Activated CD8-positive, alpha-beta memory T cell treated with anti-CD3 and anti-CD28 coated beads, Interleukin-2, amount 50 U/mL, for 4 hours (primary cell): Measurements from ENCODE around the gene ARRDC4.

ENCODE experiments used
- DNase-seq: peaks from one replicate; pipeline ENCODE4 v3.0.0-alpha.2; 2020

The ARRDC4 gene

GRCh38 chr15:98000249-98001203 lies 40.0 kb downstream of the ARRDC4 start:
- DNase-seq, result no peak

DNA sequence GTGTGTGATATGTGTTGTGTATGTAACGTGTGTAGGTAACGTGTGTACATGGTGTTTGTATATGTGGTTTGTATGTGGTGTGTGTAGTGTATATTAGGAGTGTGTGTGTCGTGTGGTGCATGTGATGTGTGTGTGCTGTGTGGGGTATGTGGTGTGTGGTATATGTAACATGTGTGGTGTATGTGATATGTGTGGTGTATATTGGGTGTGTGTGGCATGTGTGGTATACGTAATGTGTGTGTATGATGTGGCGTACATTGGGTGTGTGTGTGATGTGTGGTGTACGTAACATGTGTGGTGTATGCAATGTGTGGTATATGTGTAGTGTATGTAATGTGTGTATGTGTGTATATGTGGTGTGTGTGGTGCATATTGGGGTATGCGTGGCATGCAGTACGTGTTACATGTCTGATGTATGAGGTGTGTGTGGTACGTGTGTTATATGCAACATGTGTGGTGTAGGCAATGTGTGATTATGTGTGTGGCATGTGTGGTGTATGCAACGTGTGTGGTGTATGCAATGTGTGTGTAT lies 41.2 kb downstream of the ARRDC4 start:
- no peak for DNase-seq

DNA sequence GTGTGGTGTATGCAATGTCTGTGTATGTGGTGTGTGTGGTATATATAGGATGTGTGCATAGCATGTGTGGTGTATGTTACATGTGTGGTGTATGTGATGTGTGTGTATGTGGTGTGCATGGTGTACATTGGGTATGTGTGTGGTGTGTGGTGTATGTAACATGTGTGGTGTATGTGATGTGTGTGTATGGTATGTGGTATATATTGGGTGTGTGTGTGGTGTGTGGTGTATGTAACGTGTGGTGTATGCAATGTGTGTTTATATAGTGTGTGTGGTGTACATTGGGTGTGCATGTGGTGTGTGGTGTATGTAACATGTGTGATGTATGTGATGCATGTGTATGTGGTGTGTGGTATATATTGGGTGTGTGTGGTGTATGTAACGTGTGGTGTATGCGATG lies 41.9 kb downstream of the ARRDC4 start:
- DNase-seq, result no peak

DNA sequence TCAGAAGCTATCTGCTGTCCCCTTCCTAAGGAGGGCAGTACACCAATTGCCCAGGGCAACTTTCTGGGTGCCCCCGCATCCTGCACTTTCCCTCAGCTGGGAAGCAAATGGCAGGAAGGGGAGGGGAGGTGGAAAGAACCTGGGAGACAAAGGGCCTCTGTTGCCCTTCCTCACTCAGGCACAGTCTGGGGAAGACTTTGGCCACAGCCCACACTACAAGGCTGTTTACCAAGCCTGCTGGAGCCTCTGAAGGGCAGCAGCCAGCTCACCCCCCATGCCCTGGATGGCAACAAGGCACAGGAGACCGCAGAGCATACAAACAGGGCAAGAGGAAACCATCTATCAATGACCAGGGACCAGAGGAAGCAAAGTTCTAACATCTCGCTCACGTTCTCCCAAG lies 42.4 kb downstream of the ARRDC4 start:
- DNase-seq, result no peak

DNA sequence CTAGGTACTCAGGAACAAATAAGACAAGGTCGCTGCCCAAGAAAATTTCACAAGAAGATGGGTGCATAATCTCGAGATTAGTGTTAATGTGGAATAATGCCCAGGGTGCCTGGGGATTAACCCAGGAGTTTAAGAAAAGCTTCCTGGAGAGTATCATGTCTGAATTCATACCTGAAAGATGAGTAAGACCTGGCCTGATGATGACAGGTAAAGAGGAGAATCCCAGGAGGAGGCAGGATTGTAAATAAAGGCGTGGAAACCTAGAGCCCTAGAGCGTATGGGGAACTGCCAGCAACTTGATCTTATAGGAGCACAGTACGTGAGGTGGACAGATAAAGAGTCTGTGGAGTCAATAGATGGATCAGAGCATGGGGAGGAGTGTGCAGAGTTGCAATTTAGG lies 43.0 kb downstream of the ARRDC4 start:
- DNase-seq, result no peak

GRCh38 chr15:98003996-98004395 lies 43.5 kb downstream of the ARRDC4 start:
- DNase-seq, result no peak

DNA sequence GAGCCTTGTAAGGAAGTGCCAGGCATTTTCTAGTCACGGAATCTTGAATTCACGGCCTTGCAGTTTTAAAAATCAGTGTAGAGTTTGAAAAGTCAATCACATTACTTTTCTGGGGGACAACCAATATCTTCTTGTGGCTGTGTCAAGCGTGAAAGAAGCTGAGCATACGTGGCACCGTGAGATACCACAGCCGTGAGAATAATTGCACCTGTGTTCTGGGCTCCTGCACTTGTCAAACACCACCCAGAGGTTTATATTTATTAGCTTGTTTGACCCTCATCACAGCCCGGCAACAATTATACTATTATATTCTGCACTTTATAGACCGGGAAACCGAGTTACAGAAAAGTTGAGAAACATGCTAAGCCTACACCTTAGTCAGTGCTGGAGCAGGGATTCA lies 45.2 kb downstream of the ARRDC4 start:
- no peak for DNase-seq

- no peak for DNase-seq
These were observed 48.7 kb downstream of the ARRDC4 start for GRCh38 chr15:98009169-98009568.

GRCh38 chr15:98009971-98010370 lies 49.5 kb downstream of the ARRDC4 start:
- no peak for DNase-seq

- no peak for DNase-seq
These were observed 51.9 kb downstream of the ARRDC4 start for GRCh38 chr15:98012354-98012753.

GRCh38 chr15:98013631-98014030 lies 53.1 kb downstream of the ARRDC4 start:
- DNase-seq, result no peak

DNA sequence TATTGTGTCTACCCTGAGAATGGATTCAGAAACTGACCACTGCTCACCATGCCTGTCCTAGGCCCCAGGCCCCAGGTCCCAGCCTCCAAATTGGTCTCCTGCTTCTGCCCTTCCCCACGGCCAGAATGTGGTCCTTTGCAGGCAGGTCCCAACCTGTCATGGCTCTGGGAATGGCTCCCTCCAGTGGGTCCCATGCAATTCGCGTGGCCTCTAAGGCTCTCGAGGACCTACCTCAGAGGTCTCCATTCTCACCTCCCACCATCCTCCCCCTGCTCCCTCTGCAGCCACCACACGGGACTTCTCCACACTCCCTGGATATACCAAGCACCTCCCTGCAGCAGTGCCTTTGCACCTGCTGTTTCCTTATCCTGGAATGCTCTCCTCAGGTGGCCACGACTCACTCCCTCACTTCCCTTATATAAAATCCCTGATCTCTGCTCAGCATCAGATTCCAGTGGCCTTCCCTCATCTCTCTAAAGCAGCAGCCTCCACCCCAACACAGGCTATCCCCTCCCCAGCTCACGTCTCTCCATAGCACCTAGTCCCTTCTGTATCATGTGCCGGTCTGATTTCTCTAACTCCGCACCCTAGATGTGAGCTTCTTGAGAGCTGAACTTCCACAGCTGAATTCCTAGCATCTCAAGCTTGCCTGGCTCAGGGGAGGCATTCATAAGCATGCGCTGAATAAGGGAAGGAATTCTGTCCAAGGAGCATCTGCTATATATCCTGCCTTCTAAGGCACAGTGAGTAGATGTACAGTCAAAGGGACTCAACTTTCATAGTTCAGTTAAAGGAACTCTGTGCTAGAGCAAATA lies 56.9 kb downstream of the ARRDC4 start:
- no peak for DNase-seq

- no peak for DNase-seq
These were observed 58.4 kb downstream of the ARRDC4 start for GRCh38 chr15:98018761-98019351.
